UCSD-AML1 (cell line): ENCODE data around the gene WDFY2.
A peak's percentile ranks its signal among the peaks of the same experiment; 100 is the strongest.

ENCODE experiments used
- DNase-seq: peaks from one replicate; lab custom pipeline; 2025; ENCODE audit not compliant: unreplicated experiment; lab: John Stamatoyannopoulos, UW

Gene WDFY2

GRCh38 chr13:51767100-51767499 lies 182.8 kb downstream of the WDFY2 start:
- DNase-seq, result no peak

GRCh38 chr13:51768378-51768921 lies 184.2 kb downstream of the WDFY2 start:
- DNase-seq, result no peak

- no peak for DNase-seq
Measured at GRCh38 chr13:51768976-51769375, 184.7 kb downstream of the WDFY2 start.

- no peak for DNase-seq
Measured at GRCh38 chr13:51769455-51770127, 185.3 kb downstream of the WDFY2 start.

- no peak for DNase-seq
Measured at GRCh38 chr13:51770160-51770559, 185.9 kb downstream of the WDFY2 start.

GRCh38 chr13:51770681-51771417 lies 186.6 kb downstream of the WDFY2 start:
- DNase-seq, result no peak

GRCh38 chr13:51771418-51772104 lies 187.3 kb downstream of the WDFY2 start:
- DNase-seq, result no peak

GRCh38 chr13:51772105-51772455 lies 187.8 kb downstream of the WDFY2 start:
- no peak for DNase-seq

- DNase-seq, result no peak
Measured at GRCh38 chr13:51772781-51773180, 188.5 kb downstream of the WDFY2 start.

GRCh38 chr13:51773515-51773914 lies 189.3 kb downstream of the WDFY2 start:
- DNase-seq, result no peak

GRCh38 chr13:51776179-51776578 lies 191.9 kb downstream of the WDFY2 start:
- no peak for DNase-seq

GRCh38 chr13:51777921-51778320 lies 193.7 kb downstream of the WDFY2 start:
- DNase-seq, result no peak

GRCh38 chr13:51778392-51778791 lies 194.1 kb downstream of the WDFY2 start:
- DNase-seq, result no peak

GRCh38 chr13:51780099-51780498 lies 195.8 kb downstream of the WDFY2 start:
- DNase-seq, result no peak

GRCh38 chr13:51781246-51782022 lies 197.2 kb downstream of the WDFY2 start:
- peak; percentile 52 for DNase-seq

- no peak for DNase-seq
Measured at GRCh38 chr13:51782026-51782710, 197.9 kb downstream of the WDFY2 start.

GRCh38 chr13:51783428-51784094 lies 199.3 kb downstream of the WDFY2 start:
- no peak for DNase-seq

GRCh38 chr13:51784097-51784496 lies 199.8 kb downstream of the WDFY2 start:
- no peak for DNase-seq

- DNase-seq, result no peak
Measured at GRCh38 chr13:51785712-51786424, 201.6 kb downstream of the WDFY2 start.
